A549 (cell line): Measurements from ENCODE around the gene CNTF. TPM values are rescaled to one million over a fixed set of nuclear protein-coding genes. Genes with fewer than 3 reads are reported as not detected.

Experiments
- ATAC-seq, 2 experiments: fragments of 200-7000 bp in 1 of 2; fragments of >200 bp in 1 of 2; cut with Nextera tagmentation in 1 of 2; cut with Tn5 transposase in 1 of 2; 3 replicates each; pipeline versions ENCODE4 v1.8.0 to v1.9.1; 2018 to 2020; ENCODE audit warnings: mild to moderate bottlenecking in 1 of 2, moderate library complexity in 1 of 2
- CTCF ChIA-PET: fragments of 300-600 bp; sonication (Branson Sonifier 250); formaldehyde crosslinking; extraction: SDS; loops from one replicate; lab custom pipeline; 2021; ENCODE audit warnings: antibody characterized with exemption, inconsistent platforms; lab: Yijun Ruan, JAX
- POLR2A ChIA-PET: fragments of 350-600 bp; formaldehyde crosslinking; extraction: SDS; loops from one replicate; lab custom pipeline; 2021; ENCODE audit warnings: antibody characterized with exemption, inconsistent platforms; lab: Yijun Ruan, JAX
- DNase-seq, 2 experiments: peaks; one replicate each; pipeline versions ENCODE4 v3.0.0 to v3.0.0-alpha.2; 2011 to 2016; ENCODE audit warnings: low read depth in 1 of 2, low spot score in 1 of 2
- FAIRE-seq: peaks from 2 replicates; lab custom pipeline; 2011; peaks lifted over from hg19 to GRCh38; lab: Jason Lieb, UNC
- H3K27ac ChIP-seq, 2 experiments: fragments of >200 bp; sonication (Bioruptor Twin); formaldehyde crosslinking; 3 replicates each; pipeline ENCODE4 v1.5.1; 2016 to 2017
- H3K4me1 ChIP-seq: fragments of >200 bp; sonication (Bioruptor Twin); formaldehyde crosslinking; 3 replicates; pipeline ENCODE4 v1.6.1; 2016
- H3K4me2 ChIP-seq: fragments of >200 bp; sonication (Bioruptor Twin); formaldehyde crosslinking; 3 replicates; pipeline ENCODE4 v1.6.1; 2016
- H3K4me3 ChIP-seq: fragments of >200 bp; sonication (Bioruptor Twin); formaldehyde crosslinking; 3 replicates; pipeline ENCODE4 v1.5.1; 2016
- H3K9me3 ChIP-seq: fragments of >200 bp; sonication (Bioruptor Twin); formaldehyde crosslinking; 3 replicates; pipeline ENCODE4 v1.6.1; 2016
- BHLHE40 ChIP-seq: IDR thresholded peaks from 2 replicates; pipeline ENCODE4 v1.6.1; 2012; ENCODE audit warnings: low read depth, low read length, inconsistent platforms
- EHMT2 ChIP-seq: fragments of 200-600 bp; sonication (generic); IDR thresholded peaks from 2 replicates; pipeline ENCODE4 v1.6.1; 2016; ENCODE audit warnings: antibody characterized with exemption, low read depth, mild to moderate bottlenecking, moderate library complexity
- FOSB ChIP-seq: fragments of 250-450 bp; sonication (Bioruptor Pico); IDR thresholded peaks from 2 replicates; pipeline ENCODE4 v1.5.0; 2020; ENCODE audit warnings: mild to moderate bottlenecking, moderate library complexity
- FOXS1 ChIP-seq: fragments of 250-450 bp; sonication (Bioruptor Pico); IDR thresholded peaks from 2 replicates; pipeline ENCODE4 v1.5.0; 2020; ENCODE audit warnings: mild to moderate bottlenecking, moderate library complexity
- JUNB ChIP-seq: fragments of >200 bp; sonication (Bioruptor Twin); formaldehyde crosslinking; IDR thresholded peaks from 2 replicates; pipeline ENCODE4 v1.6.1; 2016
- MAFK ChIP-seq: fragments of 450-650 bp; IDR thresholded peaks from 2 replicates; pipeline ENCODE4 v1.6.1; 2014; ENCODE audit not compliant: partially characterized antibody
- MAZ ChIP-seq: fragments of 150-350 bp; IDR thresholded peaks from 2 replicates; pipeline ENCODE4 v1.6.1; 2014; ENCODE audit warnings: antibody characterized with exemption, low read depth, low read length, borderline replicate concordance
- POLR2A ChIP-seq: IDR thresholded peaks from 2 replicates; pipeline ENCODE4 v1.6.1; 2012; ENCODE audit warnings: mild to moderate bottlenecking, low read length
- RAD21 ChIP-seq, 2 experiments: fragments of >200 bp in 1 of 2; sonication (Bioruptor Twin) in 1 of 2; formaldehyde crosslinking in 1 of 2; IDR thresholded peaks in 1 of 2; conservative IDR thresholded peaks in 1 of 2; 2 replicates in 1 of 2; 3 replicates in 1 of 2; pipeline ENCODE4 v1.6.1; 2012 to 2018; ENCODE audit warnings: inconsistent platforms in 1 of 2
- RFX5 ChIP-seq: fragments of 450-650 bp; IDR thresholded peaks from 2 replicates; pipeline ENCODE4 v1.7.1; 2014; ENCODE audit warnings: antibody characterized with exemption, mild to moderate bottlenecking, moderate library complexity
- SMC3 ChIP-seq: fragments of >200 bp; sonication (Bioruptor Twin); formaldehyde crosslinking; IDR thresholded peaks from 3 replicates; pipeline ENCODE4 v1.6.1; 2018; ENCODE audit warnings: inconsistent platforms
- ZFP36 ChIP-seq: fragments of 450-650 bp; IDR thresholded peaks from 2 replicates; pipeline ENCODE4 v1.6.1; 2014; ENCODE audit warnings: borderline replicate concordance; ENCODE audit not compliant: partially characterized antibody
- ZNF302 ChIP-seq: fragments of 250-450 bp; sonication (Bioruptor Pico); IDR thresholded peaks from 2 replicates; pipeline ENCODE4 v1.9.0; 2021; ENCODE audit warnings: inconsistent platforms, mild to moderate bottlenecking, moderate library complexity
- WGBS: methylation state at CpG from one replicate; pipeline ENCODE4 v1.1.6; 2017; ENCODE audit errors: missing lambda C conversion rate; 5-methylcytosine and 5-hydroxymethylcytosine counted together
- polyA plus RNA-seq, 4 experiments: library from polyadenylated mRNA; depleted of rRNA in 3 of 4; stranded (reverse); fragments of >200 nt; fragmentation: RNase III in 1 of 4; extraction: RNeasy Plus Mini Kit Qiagen cat#74134 plus additional on column Dnase treatment in 1 of 4; gene quantifications; 2 replicates in 3 of 4; 3 replicates in 1 of 4; pipeline ENCODE4 v1.2.3, GENCODE V29; 2011 to 2017
- TF ChIP-seq, protein P1 (sequence below): fragments of >200 bp; sonication (Bioruptor Twin); formaldehyde crosslinking; IDR thresholded peaks from 3 replicates; pipeline ENCODE4 v1.6.1; 2016
- TF ChIP-seq, protein P2 (sequence below): IDR thresholded peaks from 2 replicates; pipeline ENCODE4 v1.6.1; 2012; ENCODE audit warnings: low read depth, borderline replicate concordance
- TF ChIP-seq, protein P3 (sequence below): fragments of 250-450 bp; sonication (Bioruptor Pico); IDR thresholded peaks from 2 replicates; pipeline ENCODE4 v1.5.0; 2021; ENCODE audit warnings: mild to moderate bottlenecking, moderate library complexity, borderline replicate concordance
- TF ChIP-seq, protein P4 (sequence below): IDR thresholded peaks from 2 replicates; pipeline ENCODE4 v1.6.1; 2012

The CNTF gene
- polyA plus RNA-seq, 2 of the 4 experiments (the other 2 are of a cell fraction), result 1.3 TPM

DNA sequence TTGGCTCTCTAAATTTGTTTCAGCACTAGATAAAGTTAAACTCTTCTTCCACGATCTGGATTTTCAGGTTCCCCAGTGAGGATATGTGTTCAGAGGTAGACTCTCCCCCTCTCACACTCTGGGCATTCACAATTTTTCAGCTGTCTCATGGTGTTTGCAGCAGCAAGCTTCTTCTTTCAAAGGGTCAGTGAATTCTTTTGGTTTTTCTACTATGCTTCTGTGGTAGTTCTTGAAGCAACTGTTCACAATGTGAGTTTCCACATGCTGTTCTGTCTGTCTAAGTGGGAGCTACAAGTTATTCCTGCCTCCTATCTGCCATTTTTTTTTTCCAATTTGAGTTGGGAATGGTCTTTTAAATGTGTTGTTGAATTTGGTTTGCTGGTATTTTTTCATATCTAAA lies 25.4 kb downstream of the CNTF start:
- peaks cover 13% of the 10 kb centered on the region; the same call in 1 of the 3 replicates for H3K9me3 ChIP-seq
- WGBS, result 3% methylated on average over 1 of the region's 1 CpG
- no peak for ATAC-seq
- no peak overlapping the region for H3K4me2 ChIP-seq
- no peak overlapping the region for H3K27ac ChIP-seq
- no peak for DNase-seq
- no peaks in the 10 kb centered on the region for H3K4me1 ChIP-seq
- CTCF ChIA-PET, result interaction anchor here (0.7 to 1.3 kb wide), 2 partner anchors 38 to 411 kb away, joined by 3 to 5 read pairs; no protein-coding TSS in a partner anchor
- POLR2A ChIA-PET, result no interaction called here
- no peak overlapping the region for H3K4me3 ChIP-seq
- TF ChIP-seq EHMT2 (no peak), MAZ (no peak)
- TF ChIP-seq, protein P1, sequence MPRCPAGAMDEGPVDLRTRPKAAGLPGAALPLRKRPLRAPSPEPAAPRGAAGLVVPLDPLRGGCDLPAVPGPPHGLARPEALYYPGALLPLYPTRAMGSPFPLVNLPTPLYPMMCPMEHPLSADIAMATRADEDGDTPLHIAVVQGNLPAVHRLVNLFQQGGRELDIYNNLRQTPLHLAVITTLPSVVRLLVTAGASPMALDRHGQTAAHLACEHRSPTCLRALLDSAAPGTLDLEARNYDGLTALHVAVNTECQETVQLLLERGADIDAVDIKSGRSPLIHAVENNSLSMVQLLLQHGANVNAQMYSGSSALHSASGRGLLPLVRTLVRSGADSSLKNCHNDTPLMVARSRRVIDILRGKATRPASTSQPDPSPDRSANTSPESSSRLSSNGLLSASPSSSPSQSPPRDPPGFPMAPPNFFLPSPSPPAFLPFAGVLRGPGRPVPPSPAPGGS, result no peak
- no peak for FAIRE-seq

DNA sequence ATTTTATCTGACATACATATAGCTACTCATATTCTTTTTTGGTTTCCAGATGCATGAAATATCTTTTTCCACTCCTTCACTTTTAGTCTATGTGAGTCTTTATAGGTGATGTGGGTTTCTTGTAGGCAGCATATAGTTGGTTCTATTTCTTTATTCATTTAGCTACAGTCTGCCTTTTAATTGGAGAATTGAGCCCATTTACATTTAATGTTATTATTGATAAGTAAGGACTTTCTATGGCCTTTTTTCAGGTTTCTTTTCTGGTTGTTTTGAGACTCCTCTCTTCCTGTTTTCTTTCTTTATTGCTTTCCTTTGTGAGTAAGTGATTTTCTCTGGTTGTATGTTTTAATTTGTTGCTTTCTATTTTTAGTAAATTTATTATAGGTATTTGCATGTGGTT lies 27.2 kb downstream of the CNTF start:
- ChIA-PET POLR2A (no interaction called here), CTCF (interaction anchor here (0.9 to 1.6 kb wide), 2 partner anchors 20 to 486 kb away, joined by 3 to 4 read pairs; no protein-coding TSS in a partner anchor)
- no peaks in the 10 kb centered on the region for H3K4me1 ChIP-seq
- no peak overlapping the region for H3K4me3 ChIP-seq
- no peak overlapping the region for H3K4me2 ChIP-seq
- no peak overlapping the region for H3K27ac ChIP-seq
- no peak for DNase-seq
- FAIRE-seq, result no peak
- H3K9me3 ChIP-seq, result peaks cover 13% of the 10 kb centered on the region; the same call in 1 of the 3 replicates
- TF ChIP-seq EHMT2, result no peak
- TF ChIP-seq ZNF302 (CRISPR knock-in tag), result no peak
- TF ChIP-seq BHLHE40, result no peak
- TF ChIP-seq, protein P2, sequence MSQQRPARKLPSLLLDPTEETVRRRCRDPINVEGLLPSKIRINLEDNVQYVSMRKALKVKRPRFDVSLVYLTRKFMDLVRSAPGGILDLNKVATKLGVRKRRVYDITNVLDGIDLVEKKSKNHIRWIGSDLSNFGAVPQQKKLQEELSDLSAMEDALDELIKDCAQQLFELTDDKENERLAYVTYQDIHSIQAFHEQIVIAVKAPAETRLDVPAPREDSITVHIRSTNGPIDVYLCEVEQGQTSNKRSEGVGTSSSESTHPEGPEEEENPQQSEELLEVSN, result no peak
- ATAC-seq, result no peak

DNA sequence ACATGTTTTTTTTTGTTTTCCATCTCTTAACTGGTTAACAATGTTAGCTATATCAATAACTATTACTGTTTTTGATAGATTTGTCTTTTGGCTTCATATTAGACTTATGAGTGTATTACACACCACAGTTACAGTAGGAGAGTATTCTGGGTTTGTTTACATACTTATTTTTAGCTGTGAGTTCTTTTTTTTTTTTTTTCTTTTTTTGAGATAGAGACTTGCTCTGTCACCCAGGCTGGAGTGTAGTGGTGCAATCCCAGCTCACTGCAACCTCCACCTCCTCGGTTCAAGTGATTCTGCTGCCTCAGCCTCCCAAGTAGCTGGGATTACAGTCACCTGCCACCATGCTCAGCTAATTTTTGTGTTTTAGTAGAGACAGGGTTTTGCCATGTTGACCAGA lies 28.0 kb downstream of the CNTF start:
- FAIRE-seq (no peak), ATAC-seq (no peak), DNase-seq (no peak)
- no peak overlapping the region for H3K4me3 ChIP-seq
- POLR2A ChIA-PET, result no interaction called here
- WGBS, result 10% methylated on average over 1 of the region's 1 CpG
- no peak for TF ChIP-seq RFX5
- TF ChIP-seq BHLHE40, result no peak
- TF ChIP-seq FOXS1 (CRISPR knock-in tag), result no peak
- TF ChIP-seq MAFK, result no peak
- TF ChIP-seq ZFP36, result no peak
- TF ChIP-seq, protein P3, sequence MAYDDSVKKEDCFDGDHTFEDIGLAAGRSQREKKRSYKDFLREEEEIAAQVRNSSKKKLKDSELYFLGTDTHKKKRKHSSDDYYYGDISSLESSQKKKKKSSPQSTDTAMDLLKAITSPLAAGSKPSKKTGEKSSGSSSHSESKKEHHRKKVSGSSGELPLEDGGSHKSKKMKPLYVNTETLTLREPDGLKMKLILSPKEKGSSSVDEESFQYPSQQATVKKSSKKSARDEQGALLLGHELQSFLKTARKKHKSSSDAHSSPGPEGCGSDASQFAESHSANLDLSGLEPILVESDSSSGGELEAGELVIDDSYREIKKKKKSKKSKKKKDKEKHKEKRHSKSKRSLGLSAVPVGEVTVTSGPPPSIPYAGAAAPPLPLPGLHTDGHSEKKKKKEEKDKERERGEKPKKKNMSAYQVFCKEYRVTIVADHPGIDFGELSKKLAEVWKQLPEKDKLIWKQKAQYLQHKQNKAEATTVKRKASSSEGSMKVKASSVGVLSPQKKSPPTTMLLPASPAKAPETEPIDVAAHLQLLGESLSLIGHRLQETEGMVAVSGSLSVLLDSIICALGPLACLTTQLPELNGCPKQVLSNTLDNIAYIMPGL (CRISPR knock-in tag), result no peak
- TF ChIP-seq FOSB, result no peak
- TF ChIP-seq POLR2A, result no peak
- TF ChIP-seq, protein P4, sequence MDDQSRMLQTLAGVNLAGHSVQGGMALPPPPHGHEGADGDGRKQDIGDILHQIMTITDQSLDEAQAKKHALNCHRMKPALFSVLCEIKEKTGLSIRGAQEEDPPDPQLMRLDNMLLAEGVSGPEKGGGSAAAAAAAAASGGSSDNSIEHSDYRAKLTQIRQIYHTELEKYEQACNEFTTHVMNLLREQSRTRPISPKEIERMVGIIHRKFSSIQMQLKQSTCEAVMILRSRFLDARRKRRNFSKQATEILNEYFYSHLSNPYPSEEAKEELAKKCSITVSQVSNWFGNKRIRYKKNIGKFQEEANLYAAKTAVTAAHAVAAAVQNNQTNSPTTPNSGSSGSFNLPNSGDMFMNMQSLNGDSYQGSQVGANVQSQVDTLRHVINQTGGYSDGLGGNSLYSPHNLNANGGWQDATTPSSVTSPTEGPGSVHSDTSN, result no peak
- no peak for TF ChIP-seq MAZ
- no peak for TF ChIP-seq RAD21 (conservative IDR thresholded peaks at IDR 0.05 in 1 of 2, IDR thresholded peaks at IDR 0.05 in 1 of 2)
- no peak for TF ChIP-seq SMC3
- TF ChIP-seq JUNB, result no peak
- no peak overlapping the region for H3K4me2 ChIP-seq
- no peak overlapping the region for H3K27ac ChIP-seq
- peaks cover 6% of the 10 kb centered on the region; the same call in 1 of the 3 replicates for H3K9me3 ChIP-seq
- no peaks in the 10 kb centered on the region for H3K4me1 ChIP-seq
- CTCF ChIA-PET, result interaction anchor here (0.8 to 1.6 kb wide), 3 partner anchors 21 to 508 kb away, joined by 3 to 4 read pairs (median 4); no protein-coding TSS in a partner anchor
